Thymus (tissue), 14 donors: ENCODE measurements around the gene HTATIP2. TPM values are rescaled to one million over a fixed set of nuclear protein-coding genes. Genes with fewer than 3 reads are reported as not detected.

Experiments
- DNase-seq, 9 donors: peaks; one replicate each; pipeline ENCODE4 v3.0.0-alpha.2; 2013; ENCODE audit warnings: low spot score in 9 of 9, low read depth in 6 of 9, missing footprints in 1 of 9
- H3K27ac ChIP-seq, 2 donors: one replicate each; pipeline ENCODE4 v1.5.1; 2013; ENCODE audit warnings: control low read depth in 1 of 2, low read depth in 1 of 2, low read length in 1 of 2, mild to moderate bottlenecking in 1 of 2, moderate library complexity in 1 of 2
- H3K27me3 ChIP-seq, 2 donors: one replicate each; pipeline ENCODE4 v1.5.1; 2013; ENCODE audit warnings: low read length in 1 of 2; ENCODE audit not compliant: control insufficient read depth in 2 of 2, insufficient read depth in 1 of 2
- H3K36me3 ChIP-seq, 2 donors: one replicate each; pipeline ENCODE4 v1.5.1; 2013; ENCODE audit warnings: low read length in 1 of 2, mild to moderate bottlenecking in 1 of 2, moderate library complexity in 1 of 2; ENCODE audit not compliant: control insufficient read depth in 2 of 2, insufficient read depth in 2 of 2
- H3K4me1 ChIP-seq, 2 donors: one replicate each; pipeline ENCODE4 v1.5.1; 2013; ENCODE audit warnings: low read length in 2 of 2; ENCODE audit not compliant: control insufficient read depth in 2 of 2, insufficient read depth in 2 of 2
- H3K4me3 ChIP-seq, 2 donors: one replicate each; pipeline ENCODE4 v1.5.1; 2013; ENCODE audit warnings: low read length in 2 of 2, control low read depth in 1 of 2, mild to moderate bottlenecking in 1 of 2
- H3K9me3 ChIP-seq, 2 donors: one replicate each; pipeline ENCODE4 v1.5.1; 2013; ENCODE audit warnings: low read length in 1 of 2, mild to moderate bottlenecking in 1 of 2; ENCODE audit not compliant: control insufficient read depth in 2 of 2, insufficient read depth in 1 of 2
- WGBS: extraction: QIAGEN DNeasy Blood & Tissue Kit; methylation state at CpG from one replicate; pipeline ENCODE4 v1.1.7; 2013; 5-methylcytosine and 5-hydroxymethylcytosine counted together
- long read RNA-seq, 10 donors: transcript quantifications; one replicate each; lab custom pipeline, GENCODE V29; 2026
- polyA plus RNA-seq: library from polyadenylated mRNA; stranded (reverse); fragments of 200-250 nt; gene quantifications from one replicate; pipeline ENCODE4 v1.2.3, GENCODE V29; 2013
- total RNA-seq: library from RNA; stranded (reverse); fragments of 120-200 nt; gene quantifications from one replicate; pipeline ENCODE4 v1.2.4, GENCODE V29; 2013
- donor health status: healthy.

The HTATIP2 gene
- total RNA-seq (18.5 TPM), polyA plus RNA-seq (44.9 TPM)
- long read RNA-seq, donor 1, partial matches to known transcripts = 0 of 1 reads
- long read RNA-seq, donor 1, other reads (novel, unspliced or antisense) = 0 of 1 reads
- long read RNA-seq, donor 2 = 0 reads
- long read RNA-seq, donor 3, transcript HTATIP2-209 (3 exons, 1,562 nt) = major isoform, 5 of 13 reads
- long read RNA-seq, donor 3, partial matches to known transcripts = 0 of 13 reads
- long read RNA-seq, donor 3, other reads (novel, unspliced or antisense) = 0 of 13 reads
- long read RNA-seq, donor 4, transcript HTATIP2-201 (6 exons, 1,477 nt) = major isoform, 5 of 9 reads
- long read RNA-seq, donor 4, partial matches to known transcripts = 0 of 9 reads
- long read RNA-seq, donor 4, other reads (novel, unspliced or antisense) = 0 of 9 reads
- long read RNA-seq, donor 5, transcript HTATIP2-209 (3 exons, 1,562 nt) = major isoform, 8 of 18 reads
- long read RNA-seq, donor 5, partial matches to known transcripts = 0 of 18 reads
- long read RNA-seq, donor 5, other reads (novel, unspliced or antisense) = 0 of 18 reads
- long read RNA-seq, donor 6, partial matches to known transcripts = 0 of 8 reads
- long read RNA-seq, donor 6, other reads (novel, unspliced or antisense) = 0 of 8 reads
- long read RNA-seq, donor 7, transcript HTATIP2-202 (6 exons, 886 nt) = major isoform, 5 of 16 reads
- long read RNA-seq, donor 7, transcript HTATIP2-209 (3 exons, 1,562 nt) = major isoform, 5 of 16 reads
- long read RNA-seq, donor 7, partial matches to known transcripts = 0 of 16 reads
- long read RNA-seq, donor 7, other reads (novel, unspliced or antisense) = 0 of 16 reads
- long read RNA-seq, donor 8, partial matches to known transcripts = 0 of 5 reads
- long read RNA-seq, donor 8, other reads (novel, unspliced or antisense) = 0 of 5 reads
- long read RNA-seq, donor 9, partial matches to known transcripts = 0 of 3 reads
- long read RNA-seq, donor 9, other reads (novel, unspliced or antisense) = 0 of 3 reads
- long read RNA-seq, donor 10, transcript HTATIP2-209 (3 exons, 1,562 nt) = major isoform, 5 of 8 reads
- long read RNA-seq, donor 10, partial matches to known transcripts = 0 of 8 reads
- long read RNA-seq, donor 10, other reads (novel, unspliced or antisense) = 0 of 8 reads

DNA sequence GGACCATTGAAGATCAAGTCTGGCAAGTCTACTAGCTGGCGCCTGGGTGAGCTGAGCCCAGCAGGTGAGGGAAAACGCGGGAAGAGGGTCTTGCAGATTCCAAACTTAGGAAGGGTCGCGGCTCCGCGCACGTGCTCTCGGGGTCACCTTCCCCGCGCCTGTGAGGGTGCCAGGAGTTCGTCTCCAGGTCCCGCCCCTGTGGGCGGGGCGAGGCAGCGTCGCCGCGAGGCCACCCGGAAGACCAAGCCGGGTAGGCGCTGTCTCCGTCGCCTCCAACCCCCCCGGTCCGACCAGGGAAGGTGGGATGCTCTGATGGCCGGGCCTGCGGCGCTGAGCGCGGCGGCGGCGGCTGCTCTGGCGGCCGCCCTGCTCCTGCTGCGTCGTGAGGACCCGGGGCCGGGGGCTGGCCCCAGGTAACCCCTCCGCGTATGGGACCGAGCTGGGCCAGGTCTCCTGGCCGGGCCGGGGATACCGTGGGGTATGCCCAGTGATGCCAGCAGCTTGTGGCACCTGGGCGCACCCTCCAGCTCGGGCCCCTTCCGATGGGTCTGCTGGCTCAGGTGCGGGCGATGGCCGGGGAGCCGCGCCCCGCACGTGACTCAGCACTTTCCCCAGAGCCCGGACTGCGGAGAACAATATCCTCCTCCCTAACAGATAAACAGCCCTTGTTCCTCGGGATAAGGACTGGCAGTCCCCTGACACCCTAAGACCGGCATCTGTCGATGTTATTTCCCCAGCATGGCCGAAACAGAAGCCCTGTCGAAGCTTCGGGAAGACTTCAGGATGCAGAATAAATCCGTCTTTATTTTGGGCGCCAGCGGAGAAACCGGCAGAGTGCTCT lies at the start of gene HTATIP2:
Gene HTATIP2, plus strand, starts transcription at position 215 of the 841 bp plus-strand sequence. Its CDS starts 524 bp downstream, at position 739.
- Histone ChIP-seq H3K9me3 (no peaks in the 10 kb centered on the region), H3K27me3 (peaks cover 0 to 7% of the 10 kb centered on the region in 2 donors), H3K4me1 (peaks cover 9 to 18% of the 10 kb centered on the region in 2 donors), H3K27ac (peak within 1 kb of the TSS in 1 of 2 donors; percentile 77), H3K36me3 (no peaks in the 10 kb centered on the region), H3K4me3 (peak within 1 kb of the TSS; percentile 68 to 72)
- DNase-seq = peak in 6 of 9 donors; percentile 54 to 80 (median 64)
- 3% methylated on average over 68 of the region's 68 CpGs for WGBS

DNA sequence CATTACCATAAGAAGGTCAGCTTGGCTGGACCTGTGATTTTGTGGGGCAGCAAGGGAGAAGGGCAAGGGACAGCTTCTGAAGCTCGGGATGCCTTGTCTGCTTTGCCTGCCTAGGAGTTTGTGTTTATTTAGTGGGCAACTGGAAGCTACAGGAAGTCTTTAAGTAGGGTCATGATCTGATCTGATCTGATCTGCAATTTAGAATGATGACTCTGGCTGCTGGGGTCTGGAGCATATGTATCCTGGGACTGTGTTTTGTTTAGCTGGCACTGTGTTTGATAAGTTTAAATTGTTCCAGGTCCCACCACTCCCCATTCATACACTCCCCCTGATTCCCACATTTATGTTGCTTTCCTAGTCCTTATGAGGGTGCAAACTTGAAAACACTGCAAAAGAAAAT lies 47.7 kb upstream of the HTATIP2 start:
- Histone ChIP-seq H3K4me1 (no peaks in the 10 kb centered on the region), H3K27ac (no peak overlapping the region), H3K4me3 (no peak overlapping the region), H3K27me3 (no peaks in the 10 kb centered on the region), H3K9me3 (no peaks in the 10 kb centered on the region), H3K36me3 (no peaks in the 10 kb centered on the region)
- no peak for DNase-seq
- 64% methylated on average over 1 of the region's 1 CpG for WGBS

DNA sequence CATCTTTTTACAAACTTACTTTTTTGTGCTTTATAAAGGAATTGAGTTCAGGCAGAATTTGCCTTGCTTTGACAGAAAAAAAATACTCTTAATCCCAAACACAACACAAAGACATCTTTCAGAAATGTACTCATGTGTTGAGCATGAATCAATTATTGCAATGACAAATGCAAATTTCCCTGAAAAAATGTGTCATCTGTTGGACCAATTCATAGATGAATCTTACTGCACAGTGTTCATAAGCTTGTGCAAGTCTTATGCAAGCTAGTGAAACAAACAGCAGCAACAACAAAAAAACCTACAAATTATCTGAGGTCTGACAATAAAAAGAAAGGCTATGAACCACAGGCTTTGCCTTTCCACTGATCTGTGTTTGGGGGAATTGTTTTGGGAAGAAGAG lies 42.3 kb upstream of the HTATIP2 start:
- no peaks in the 10 kb centered on the region for H3K4me1 ChIP-seq
- no peaks in the 10 kb centered on the region for H3K36me3 ChIP-seq
- no peaks in the 10 kb centered on the region for H3K27me3 ChIP-seq
- H3K27ac ChIP-seq = no peak overlapping the region
- no peak overlapping the region for H3K4me3 ChIP-seq
- H3K9me3 ChIP-seq = no peaks in the 10 kb centered on the region
- no peak for DNase-seq

DNA sequence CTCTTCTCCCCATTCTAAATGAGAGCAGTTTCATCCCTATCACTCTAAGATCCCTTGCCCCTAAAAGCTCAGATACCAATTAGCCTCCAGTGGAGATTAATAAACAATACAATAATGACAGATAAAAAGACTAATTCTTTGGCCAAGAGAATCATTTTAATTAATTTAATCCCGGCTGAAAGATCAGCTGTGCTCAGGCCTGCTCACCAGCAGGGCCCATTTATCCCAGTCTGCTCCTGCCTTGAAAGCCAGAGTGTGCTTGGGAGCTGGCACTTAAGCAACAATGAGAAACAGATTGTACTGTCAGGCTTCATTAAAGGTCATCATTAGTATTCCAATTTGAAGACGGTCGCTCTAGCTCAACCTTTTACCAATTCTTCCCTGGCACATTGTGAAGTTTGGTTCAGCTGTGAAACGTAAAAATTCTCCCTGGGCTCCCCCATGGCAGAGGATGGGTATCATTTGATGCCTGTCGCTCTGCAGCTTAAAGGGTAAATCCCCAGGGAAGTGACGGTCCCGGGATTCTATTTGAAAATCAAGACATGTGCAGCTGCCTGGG lies 36.1 kb upstream of the HTATIP2 start:
- DNase-seq = no peak
- Histone ChIP-seq H3K4me1 (no peaks in the 10 kb centered on the region), H3K27me3 (no peaks in the 10 kb centered on the region), H3K9me3 (no peaks in the 10 kb centered on the region), H3K4me3 (no peak overlapping the region), H3K36me3 (no peaks in the 10 kb centered on the region), H3K27ac (no peak overlapping the region)
- WGBS = 92% methylated on average over 7 of the region's 7 CpGs

DNA sequence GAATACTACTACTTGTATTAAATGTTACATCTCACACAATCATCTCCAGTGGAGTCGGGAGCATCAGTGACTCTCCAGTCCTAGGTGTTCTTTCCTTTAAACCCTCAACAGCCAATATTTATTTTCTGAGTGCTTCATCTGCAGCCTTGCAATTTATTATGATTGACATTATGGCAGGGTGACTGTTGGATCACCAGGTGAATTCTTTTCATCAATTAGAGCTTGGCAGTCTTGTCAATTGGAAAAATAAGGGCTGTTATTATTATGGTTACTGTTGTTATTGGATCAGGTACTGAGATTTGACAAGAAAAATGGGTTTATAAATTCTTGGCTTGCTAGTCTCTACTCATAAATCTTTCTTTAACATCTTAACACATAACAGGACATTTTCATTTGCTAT lies 27.5 kb upstream of the HTATIP2 start:
- Histone ChIP-seq H3K27ac (no peak overlapping the region), H3K4me3 (no peak overlapping the region), H3K9me3 (no peaks in the 10 kb centered on the region), H3K27me3 (no peaks in the 10 kb centered on the region), H3K4me1 (no peaks in the 10 kb centered on the region), H3K36me3 (no peaks in the 10 kb centered on the region)
- WGBS = 97% methylated on average over 1 of the region's 1 CpG
- no peak for DNase-seq

DNA sequence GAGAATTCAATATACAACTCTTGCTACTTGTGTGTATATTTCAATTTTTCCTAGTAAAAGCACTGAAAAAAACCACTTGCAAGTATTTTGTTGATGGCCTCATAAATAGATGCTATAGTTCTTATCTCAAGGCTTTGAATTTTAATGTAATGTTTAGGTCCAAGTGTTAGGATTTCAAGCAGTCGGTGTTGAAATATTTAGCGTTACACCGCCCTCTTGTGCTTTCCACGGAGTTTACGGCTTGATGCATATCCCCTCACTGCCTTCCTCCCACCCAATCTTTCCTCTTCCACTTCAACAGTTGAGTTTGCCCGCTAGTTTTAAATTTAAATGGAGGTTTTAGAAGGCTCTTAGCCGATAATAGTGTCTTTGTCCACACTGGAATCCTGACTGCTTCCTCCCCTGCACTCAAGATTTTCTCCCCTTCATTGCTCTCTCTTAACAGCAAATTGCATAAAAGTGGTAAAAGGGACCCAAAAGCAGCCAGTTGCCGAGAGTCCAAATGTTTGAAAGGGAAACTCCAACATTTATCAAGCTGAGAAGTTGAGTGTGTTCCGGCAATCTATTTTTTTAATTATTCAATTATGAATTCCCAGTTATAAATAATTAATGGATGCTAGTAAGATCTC lies 25.9 kb upstream of the HTATIP2 start:
- no peak overlapping the region for H3K4me3 ChIP-seq
- H3K36me3 ChIP-seq = no peaks in the 10 kb centered on the region
- peaks cover 6 to 9% of the 10 kb centered on the region in 2 donors for H3K4me1 ChIP-seq
- no peak overlapping the region for H3K27ac ChIP-seq
- 27% methylated on average over 9 of the region's 9 CpGs for WGBS
- peak in 7 of 9 donors; percentile 11 to 68 (median 32) for DNase-seq
- H3K27me3 ChIP-seq = no peaks in the 10 kb centered on the region
- H3K9me3 ChIP-seq = no peaks in the 10 kb centered on the region

DNA sequence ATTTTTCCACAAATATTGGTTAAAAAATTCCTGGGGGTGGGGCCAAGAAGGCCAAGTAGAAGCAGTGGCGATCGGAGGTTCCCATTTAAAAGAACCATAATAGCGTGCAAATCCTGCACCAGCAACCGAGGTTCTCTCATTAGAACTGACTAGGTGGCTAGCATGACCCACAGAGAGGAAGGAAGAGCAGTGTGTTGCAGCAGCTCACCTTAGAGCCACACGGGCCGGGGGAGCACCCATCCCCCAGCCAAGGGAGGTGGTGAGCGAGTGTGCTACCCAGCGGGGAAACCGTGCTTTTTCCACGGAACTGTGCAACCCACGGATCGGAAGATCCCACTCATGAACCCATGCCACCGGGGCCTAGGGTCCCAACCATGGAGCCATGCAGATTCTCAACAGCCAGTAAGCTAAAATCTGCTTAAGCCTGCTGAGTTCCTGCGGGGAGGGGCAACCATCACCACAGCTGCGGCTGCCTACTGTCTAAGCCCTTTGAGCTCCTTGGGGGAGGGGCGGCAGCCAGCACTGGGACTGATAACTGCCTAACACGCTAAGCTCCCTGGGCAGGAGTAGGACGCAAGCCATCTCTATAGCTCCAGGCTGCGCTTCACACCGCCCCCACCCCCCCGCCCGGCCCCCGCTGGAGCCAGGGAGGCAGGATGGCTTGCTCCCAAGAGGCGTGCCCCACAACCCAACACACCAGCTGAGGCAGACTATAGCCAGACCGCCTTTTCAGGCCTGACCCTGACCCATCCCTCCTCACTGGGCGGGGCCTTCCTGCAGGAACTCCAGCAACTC lies 21.0 kb upstream of the HTATIP2 start:
- peaks cover 6 to 16% of the 10 kb centered on the region in 2 donors for H3K4me1 ChIP-seq
- H3K36me3 ChIP-seq = no peaks in the 10 kb centered on the region
- peak; percentile 59 to 96 (median 85) for DNase-seq
- WGBS = 32% methylated on average over 26 of the region's 26 CpGs
- H3K27me3 ChIP-seq = no peaks in the 10 kb centered on the region
- H3K9me3 ChIP-seq = no peaks in the 10 kb centered on the region
- peak overlapping the region; percentile 53 to 75 for H3K27ac ChIP-seq
- H3K4me3 ChIP-seq = peak overlapping the region in 1 of 2 donors; percentile 34
